Measurements from ENCODE around the gene EMILIN3.

EMILIN3 gene

DNA sequence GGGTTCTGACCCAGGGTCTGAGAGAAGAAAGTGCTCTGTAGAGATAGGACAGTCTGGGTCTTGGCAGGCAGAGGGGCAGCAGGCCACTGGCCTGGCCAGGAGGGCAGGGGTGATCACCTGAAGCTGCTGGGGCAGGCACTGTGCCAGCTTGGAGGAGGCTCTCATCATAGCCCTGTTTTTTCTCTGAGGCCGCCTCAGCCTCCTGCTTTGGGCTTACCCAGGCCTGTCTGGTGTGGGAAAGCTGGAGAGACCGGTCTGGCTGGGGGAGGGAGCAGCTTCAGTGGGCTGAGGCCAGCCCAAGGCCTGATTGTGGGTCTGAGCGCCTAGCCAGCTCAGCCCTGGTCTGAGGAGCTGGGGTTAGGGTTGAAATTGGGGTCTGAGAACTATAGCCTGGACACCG lies 22.1 kb downstream of the EMILIN3 start:
- DNase-seq, result no peak

DNA sequence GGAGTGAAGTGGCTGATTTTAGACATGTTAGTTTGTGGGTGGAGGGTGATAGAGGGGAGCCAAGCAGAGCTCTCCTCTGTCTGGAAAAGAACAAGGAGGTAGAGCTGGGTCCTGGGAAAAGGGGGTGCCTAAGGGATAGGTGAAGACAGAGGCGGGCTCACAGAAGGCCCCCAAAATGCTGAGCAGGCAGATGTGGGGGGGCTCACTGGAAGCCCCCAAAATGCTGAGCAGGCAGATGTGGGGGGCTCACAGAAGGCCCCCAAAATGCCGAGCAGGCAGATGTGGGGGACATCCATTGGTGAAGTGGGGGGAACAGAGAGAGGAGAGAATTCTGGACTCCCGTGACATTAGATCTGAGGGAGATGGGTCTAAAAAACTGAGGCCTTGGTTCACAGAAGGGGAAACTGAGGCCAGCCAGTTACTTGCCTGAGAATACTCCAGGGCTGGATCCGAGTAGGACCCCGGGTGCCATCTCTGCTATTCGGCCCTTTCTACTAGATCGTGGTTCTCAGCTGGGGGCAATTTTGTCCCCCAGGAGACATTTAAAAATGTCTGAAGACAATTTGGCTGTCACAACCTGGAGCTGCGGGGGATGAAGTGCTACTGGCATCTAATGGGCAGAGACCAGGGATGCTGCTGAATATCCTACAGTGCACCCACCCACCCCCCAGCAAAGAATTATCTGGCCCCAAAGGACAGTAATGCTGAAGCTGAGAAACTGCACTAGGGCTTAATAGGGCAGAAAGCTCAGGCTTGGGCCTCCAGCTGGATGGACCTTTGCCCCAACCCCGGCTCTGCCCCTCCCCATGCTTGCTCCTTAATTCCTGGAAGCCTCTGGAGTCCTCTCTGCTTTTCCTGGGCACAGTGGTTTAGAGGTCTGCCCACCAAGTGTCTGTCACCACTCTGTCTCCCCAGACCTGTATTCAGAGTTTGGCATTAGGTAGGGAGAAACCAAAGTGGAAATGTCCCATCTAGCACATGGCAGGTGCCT lies 23.8 kb downstream of the EMILIN3 start:
- DNase-seq, result no peak

DNA sequence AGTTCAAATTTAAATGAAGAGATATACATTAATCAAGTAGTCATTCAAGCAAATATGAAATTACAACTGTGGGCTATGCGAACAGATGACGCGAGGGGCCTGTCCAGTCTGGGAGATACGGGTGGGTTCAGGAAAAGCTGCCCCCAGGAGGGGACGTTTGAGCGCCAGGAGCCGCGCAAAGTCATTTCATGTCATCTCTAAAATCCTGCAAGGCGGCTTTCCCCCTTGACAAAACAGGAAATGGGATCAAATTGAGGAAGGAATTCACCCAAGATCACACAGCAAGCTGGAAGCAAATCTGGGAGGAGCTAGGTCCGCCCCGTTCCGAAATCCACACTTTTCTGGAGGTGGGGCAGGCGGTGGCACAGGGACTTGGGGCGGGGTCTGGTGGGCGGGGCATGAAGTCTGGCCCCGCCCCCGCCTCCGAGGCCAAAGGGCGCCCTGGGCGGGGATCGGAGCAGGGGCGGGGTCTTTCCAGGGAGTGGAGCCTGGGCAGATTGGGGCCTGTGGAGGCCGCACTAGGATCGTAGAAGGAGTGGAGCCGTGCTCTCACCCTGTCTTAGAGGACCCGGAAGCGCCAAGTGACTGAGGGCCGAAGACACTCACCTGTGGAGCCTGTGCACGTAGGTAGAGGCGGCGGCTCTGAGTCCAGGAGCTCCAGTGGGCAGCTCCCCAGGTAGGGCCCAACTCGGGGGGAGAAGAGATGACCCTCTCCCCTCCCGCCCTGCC lies 26.1 kb downstream of the EMILIN3 start, which contains the start of gene LPIN3:
Gene LPIN3, plus strand, starts transcription at position 495 of the 729 bp plus-strand sequence. CDS start 4,983 bp downstream, outside the sequence.
- peak; percentile 83 for DNase-seq

DNA sequence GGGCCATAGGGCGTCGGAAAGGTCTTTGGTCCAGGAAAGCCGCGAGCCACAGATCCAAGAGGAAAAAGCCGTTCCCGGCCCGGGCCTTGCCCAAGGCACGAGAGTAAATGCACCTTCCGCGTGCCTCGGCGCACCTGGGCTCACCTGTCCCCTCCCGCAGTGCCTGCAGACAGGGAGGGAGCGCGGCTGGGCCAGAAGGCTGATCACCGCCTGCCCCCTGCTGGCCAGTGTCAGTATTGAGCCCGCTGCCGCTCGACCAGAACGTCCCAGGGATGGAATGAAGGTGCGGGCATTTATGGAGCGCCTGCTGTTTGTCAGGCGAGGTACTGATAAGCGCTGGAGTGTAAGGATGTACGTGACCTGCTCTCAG lies 26.7 kb downstream of the EMILIN3 start:
- DNase-seq, result peak; percentile 94

DNA sequence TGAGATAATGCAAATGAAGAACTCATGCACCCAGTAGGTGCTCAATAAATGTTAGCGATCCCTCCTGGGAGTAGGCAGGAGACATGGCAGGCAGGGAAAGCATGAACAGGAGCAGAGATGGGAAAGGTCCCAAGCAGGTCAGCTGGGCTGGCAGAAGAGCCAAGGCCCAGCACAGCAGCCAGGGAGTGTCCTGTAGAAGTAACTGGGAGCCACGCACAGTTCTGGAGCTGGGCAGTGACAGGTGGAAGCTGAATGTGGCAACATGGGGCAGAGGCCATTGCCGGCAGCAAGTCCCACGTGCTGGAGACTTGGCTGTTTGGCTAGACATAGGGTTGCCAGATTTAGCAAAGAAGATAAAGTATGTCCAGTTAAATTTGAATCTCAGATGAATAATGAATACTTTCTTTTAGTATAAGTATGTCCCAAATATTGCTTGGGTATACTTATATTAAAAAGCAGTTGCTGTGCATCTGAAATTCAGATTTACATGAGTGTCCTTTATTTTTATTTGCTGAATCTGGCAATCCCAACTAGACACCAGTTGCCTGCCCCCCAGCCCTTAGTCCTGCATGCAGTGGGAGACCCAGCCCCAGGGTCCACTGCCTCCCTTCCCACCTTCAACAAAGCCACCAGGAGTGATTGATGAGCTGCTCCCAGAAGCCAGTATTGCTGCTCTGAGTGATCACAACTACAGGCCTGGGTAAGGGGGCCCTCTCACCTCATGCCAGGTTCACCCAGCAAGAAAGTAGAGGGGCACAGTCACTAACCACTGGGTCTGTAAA lies 29.7 kb downstream of the EMILIN3 start:
- DNase-seq, result peak; percentile 50

DNA sequence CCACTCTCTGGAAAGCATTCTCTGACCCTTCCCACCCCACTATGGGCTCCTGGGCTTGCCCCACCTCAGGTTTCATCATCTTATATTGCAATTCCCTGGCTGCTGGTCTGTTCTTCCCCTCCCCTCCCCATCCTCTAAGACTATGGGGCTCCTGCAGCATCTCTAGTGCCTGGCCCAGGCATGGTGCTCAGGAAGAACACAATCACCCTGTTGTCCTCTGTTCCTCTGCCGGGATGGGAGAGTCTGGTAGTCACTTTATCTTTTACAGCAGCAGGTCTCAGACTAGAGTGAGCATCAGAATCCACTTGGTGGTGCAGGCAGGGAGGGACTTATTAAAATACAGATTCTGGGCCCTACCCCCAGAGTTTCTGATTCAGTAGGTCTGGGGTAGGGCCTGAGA lies 31.0 kb downstream of the EMILIN3 start:
- DNase-seq, result peak; percentile 34

DNA sequence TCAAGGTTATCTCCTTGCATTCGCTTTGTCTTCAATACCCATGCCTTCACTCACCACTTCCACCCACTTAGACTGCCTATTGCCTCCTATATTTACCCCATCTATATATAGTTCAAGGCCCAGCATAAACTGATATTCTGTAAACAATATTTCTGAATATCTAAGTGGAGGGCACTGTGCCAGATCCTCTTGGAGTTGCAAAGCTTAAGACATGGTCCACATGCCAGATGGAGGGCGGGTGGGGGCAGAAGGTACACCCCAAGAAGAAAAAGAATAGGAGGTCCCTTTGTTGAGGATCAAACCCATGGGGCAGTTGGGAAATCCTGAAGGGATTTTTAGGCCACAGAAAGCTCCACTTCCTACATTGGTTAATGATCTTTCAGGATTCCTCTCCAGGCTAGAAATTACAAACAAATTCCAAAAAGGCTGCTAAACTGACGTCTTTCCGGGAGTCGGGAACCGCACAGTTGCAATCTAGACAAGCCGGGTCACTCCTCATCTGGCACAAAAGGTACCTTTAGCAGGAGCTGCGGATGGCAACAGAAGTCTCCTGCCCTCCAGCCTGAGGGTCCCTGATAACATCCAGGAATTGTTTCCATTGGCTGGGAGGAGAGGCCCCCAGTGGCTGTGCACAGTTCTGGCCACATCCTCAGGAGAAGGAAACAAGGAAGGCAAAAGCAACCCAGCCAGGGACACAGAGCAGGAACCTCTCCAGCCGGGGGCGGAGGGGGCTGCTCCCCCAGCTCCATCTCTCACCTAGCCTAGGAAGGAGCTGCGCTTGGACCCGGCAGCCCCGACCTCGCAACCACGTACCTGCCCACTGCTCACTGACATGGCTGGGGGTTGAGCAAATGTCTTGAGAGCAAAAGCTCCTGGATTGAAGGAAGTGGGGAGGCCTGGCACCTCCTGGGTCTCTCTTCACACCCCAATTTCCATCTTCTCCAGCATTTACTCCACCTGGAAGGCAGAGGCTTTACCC lies 31.9 kb downstream of the EMILIN3 start:
- DNase-seq, result peak; percentile 28

DNA sequence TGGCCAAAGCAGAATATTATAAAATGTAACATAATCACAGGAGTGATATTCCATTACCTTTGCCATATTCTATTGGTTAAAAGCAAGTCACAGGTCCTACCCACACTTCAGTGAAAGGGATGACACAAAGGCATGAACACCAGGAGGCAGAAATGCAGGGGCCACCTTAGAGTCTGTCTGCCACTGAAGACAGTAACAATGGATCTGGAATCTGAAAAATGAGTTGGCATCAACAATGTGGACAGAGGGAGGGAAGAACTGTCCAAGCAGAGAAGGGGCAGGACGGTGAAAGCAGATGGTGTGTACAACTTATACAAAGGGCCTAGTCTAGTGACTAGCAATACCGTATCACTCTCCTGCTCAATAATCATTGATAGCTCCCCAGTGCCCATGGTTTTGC lies 32.6 kb downstream of the EMILIN3 start:
- no peak for DNase-seq

DNA sequence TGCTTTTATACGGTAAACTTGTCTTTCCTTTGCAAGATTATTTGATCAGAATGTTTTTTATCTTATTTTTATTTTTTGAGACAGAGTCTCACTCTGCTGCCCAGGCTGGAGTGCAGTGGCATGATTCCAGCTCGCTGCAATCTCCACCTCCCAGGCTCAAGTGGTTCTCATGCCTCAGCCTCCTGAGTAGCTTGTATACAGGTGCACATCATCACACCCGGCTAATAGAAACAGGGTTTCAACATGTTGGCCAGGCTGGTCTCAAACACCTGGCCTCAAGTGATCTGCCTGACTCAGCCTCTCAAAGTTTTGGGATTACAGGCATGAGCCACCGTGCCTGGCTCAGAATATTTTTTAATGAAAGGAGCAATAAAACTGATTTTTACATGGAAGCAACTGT lies 34.9 kb downstream of the EMILIN3 start:
- no peak for DNase-seq

DNA sequence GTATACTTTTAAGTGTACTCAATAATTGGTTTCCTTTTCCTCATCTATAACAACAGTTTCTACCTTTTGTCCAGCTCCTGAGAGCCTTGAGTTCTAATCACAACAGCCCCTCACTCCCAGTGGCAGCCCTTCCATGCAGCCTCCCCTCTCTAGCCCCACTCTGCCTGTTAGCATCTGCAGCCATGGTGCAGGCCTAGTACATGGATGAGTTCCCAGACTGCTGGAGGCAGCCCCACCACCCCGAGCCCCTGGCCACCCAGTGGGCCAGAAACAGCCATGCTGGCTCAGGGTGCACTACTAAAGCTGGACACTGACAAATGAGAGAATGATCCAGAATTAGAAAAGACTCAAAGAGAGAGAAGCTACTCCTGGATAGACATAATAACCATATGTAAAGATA lies 35.7 kb downstream of the EMILIN3 start:
- no peak for DNase-seq

DNA sequence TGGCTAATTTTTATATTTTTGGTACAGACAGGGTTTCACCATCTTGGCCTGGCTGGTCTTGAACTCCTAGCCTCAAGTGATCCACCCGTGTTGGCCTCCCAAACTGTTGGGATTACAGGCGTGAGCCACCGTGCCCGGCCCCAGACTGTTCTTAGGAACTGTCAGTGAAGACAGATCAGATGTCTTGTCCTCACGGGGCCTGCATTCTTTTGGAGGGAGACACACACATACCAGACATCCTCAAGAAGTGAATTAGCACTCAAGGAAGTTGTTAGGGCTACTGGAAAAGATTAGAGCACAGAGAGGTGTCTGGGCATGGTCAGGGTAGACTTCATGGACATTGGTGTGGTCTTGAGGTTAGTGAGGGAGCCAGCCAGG lies 36.3 kb downstream of the EMILIN3 start:
- no peak for DNase-seq

DNA sequence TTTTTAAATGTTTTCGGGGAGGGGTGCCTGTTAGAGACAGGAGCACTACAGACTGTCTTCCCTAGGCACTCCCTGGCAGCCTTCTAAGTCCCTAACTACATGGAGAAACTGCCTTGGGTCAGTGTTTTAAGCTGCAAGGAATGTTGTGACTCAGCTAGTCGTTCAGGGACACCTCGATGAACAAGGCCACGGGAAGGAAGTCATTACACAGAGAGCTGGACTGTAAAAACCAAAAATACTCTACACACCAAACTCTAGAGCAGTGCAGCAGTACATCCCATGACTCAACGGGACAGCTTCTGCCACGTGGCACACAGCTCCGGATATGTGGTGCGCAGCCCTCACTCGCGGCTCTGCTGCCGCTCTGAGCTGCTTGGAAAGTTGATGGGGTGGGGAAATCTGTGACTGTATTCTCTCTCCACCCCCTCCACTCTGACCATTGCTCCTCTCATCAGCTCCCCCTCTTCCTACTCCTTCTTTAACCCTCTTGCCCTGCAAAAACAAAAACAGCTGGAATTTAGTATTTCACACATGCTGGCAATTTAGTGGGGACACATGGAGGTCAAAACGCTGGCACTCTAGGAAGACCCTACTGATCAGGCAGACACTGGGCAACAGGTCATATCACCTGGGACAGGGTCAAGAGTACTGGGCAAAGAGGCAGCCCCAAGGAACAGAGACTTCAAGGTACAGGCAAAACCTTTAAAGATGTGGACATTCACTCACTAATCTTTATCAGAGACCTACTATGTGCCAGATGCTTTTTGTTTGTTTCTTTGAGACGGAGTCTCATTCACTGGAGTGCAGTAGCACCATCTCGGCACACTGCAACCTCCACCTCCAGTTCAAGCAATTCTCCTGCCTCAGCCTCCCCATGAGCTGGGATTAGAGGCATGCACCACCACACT lies 36.9 kb downstream of the EMILIN3 start:
- peak; percentile 84 for DNase-seq

DNA sequence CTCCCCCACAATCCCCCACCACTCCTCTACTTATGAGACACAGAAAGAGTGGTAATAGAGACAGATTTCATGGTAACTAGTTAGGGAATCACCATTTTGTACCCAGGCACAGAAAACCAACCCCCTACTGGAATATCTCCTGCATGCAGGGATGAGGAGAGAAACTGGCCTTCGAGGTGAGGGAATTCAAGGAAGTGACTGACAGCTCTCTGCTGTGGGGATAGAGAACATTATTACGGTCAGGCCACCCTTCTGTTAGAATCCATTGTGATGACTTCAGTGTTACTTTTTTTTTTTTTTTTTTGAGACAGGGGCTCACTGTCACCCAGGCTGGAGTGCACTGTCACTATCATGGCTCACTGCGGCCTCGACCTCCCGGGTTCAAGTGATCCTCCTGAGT lies 39.4 kb downstream of the EMILIN3 start:
- DNase-seq, result no peak

DNA sequence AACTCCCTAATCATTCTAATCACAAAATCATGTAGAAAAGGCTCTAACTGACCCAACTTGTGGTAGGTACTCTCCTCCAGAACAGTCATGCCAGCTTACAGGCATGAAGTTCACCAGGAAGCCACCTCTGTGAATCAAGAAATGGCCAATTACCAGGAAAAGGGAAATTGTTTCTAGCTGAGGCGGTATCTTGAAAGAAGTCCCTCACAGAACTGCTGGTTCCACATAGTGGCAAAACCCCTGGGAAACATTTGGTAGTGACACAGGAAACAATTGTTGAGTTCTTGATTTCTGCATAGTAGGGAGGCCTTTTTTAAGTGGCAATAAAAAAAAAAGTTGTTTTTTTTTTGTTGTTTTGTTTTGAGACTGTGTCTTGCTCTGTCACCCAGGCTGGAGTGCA lies 45.6 kb downstream of the EMILIN3 start:
- no peak for DNase-seq

DNA sequence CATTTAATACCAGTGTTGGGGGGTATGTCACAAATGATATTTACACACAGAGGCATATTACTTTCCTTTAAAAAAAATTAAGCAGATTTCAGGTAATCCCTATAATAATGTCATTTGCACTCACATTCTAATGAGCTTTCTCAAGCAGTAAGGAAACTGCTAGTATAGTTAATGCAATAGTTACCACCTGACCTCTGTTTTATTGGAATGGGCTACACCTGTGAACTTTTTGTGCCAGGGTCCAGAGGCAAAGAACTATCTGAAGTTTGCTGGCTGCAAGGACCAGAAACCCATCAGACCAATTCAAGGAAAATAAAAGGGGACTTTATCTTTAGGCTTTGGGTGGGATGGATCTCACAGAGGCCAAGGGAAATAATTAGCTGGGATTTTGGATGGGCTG lies 46.2 kb downstream of the EMILIN3 start:
- no peak for DNase-seq

DNA sequence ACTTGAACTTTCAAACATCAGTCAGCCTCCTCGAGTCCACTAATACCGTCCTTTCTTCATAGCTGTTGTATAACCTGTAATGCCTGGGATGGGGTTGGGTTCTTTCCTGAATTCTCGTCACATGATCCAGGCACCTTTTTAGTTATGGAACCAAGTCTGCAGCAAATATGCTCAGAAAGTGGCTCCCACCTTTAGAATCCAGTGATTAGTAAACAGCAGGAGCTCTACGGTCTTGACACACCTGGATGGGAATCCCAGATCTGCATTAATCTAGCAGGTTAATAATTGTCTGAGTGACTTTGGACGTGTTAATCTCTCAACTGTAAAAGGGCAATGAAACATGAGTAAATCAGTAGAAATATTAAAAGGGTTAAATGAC lies 48.4 kb downstream of the EMILIN3 start:
- no peak for DNase-seq

DNA sequence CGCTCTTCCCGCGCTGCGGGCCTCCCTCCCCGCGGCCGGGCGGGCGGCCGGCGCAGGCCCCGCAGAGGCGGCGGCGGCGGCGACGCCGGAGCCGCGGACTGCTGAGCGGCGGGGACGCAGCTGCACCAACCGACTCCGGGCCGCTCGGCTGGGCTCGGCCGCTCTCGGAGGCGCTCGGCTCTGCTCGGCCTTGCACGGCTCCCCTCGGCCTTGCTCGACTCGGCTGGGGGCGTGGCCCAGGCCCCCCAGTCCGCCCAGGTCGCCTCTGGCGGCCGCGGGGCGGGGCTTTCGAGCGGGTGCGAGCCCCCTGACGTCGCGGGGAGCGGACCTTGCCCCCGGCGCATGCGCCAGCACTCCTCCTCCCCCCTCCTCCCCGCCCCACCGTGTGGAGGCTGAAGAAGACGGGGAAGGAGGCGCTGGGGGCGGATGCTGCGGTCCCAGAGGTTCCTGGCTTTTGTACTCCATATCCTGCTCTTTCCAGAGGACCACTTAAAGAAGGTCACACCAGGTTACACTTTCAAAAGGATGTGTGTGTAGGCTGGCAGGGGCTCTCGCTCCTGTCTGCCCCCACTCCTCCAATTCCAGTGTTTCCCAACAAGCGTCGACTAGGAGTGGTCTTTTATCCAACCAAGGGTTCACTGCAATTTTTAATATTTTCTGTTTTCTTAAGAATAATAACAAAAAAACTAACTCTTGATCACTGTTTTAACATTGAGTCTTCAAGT lies 48.9 kb downstream of the EMILIN3 start, which contains the start of gene ZHX3:
Gene ZHX3, minus strand, starts transcription at position 186 of the 725 bp plus-strand sequence. CDS start 112,815 bp downstream, outside the sequence.
- DNase-seq, result peak; percentile 98

DNA sequence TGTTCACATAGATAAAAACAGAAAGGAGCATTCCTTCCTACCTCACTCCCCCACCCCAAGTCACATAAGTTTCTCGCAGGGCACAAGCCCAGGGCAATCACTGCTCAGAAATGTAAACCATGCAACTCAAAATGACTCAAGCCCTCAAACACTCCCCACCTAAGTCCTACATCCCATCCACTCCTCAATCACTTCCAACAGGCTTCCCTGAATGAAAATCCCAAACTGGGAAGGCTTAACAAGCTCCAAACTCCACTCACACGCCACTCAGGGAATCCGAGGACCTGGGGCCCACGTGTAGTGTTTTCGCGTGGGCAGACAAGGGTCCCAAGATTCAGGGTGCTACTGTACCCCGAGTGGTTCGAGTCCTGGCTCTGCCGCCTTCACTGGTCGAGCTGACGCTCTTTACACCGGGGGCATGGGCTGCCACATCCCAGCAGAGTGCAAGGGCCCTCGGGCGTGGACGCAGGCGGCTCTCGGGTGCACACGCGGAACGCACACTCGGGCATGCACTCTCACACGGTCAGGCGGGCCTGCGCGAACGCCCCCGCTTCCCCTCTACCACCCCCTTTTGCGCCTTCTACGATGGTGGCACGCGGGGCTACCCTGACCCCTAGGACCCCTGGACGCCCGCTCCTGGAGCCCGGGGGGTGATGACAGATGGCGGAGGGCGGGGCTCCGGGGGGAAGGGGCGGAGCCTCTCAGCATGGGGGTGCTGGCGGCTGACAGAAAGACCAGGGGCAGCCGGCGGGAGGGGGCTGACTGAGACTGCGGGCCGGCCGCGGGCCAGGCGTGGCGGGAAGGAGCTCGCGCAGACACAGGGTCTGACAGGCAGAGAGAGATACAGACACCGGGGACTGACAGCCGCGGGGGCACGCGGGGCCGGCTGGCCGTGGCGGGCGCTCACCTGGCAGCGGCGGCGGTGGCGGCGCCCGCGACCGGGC lies 49.7 kb downstream of the EMILIN3 start:
- DNase-seq, result peak; percentile 92

DNA sequence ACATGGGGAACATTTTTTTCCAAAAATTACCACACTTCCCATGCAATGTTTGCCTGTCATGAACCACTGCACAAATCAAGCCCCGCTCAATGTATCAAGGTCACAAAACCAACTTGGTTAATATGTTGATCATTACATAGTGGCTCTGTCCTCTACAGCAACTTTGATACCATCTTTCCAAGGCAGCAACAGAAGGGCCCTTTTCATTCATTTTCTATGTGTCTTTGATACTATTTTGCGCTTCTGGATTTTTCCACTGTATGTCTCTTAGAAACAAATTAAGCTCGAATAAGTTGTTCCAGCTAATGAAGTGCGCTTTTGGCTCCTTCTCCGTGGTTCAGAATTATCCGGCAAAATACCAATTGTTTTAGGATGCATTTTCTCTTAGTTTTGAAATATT lies 50.6 kb downstream of the EMILIN3 start:
- DNase-seq, result no peak

Data from activated effector memory CD4-positive, alpha-beta T cell treated with anti-CD3 and anti-CD28 coated beads, Interleukin-2, amount 50 U/mL, for 16 hours (primary cell).